Measurements from ENCODE around the gene PSMC3IP.

Gene PSMC3IP

GRCh38 chr17:42535155-42536047 is 42.1 kb downstream of the PSMC3IP start:
- no peak overlapping the region for H3K9ac ChIP-seq (ENCODE audit: insufficient read length)

DNA sequence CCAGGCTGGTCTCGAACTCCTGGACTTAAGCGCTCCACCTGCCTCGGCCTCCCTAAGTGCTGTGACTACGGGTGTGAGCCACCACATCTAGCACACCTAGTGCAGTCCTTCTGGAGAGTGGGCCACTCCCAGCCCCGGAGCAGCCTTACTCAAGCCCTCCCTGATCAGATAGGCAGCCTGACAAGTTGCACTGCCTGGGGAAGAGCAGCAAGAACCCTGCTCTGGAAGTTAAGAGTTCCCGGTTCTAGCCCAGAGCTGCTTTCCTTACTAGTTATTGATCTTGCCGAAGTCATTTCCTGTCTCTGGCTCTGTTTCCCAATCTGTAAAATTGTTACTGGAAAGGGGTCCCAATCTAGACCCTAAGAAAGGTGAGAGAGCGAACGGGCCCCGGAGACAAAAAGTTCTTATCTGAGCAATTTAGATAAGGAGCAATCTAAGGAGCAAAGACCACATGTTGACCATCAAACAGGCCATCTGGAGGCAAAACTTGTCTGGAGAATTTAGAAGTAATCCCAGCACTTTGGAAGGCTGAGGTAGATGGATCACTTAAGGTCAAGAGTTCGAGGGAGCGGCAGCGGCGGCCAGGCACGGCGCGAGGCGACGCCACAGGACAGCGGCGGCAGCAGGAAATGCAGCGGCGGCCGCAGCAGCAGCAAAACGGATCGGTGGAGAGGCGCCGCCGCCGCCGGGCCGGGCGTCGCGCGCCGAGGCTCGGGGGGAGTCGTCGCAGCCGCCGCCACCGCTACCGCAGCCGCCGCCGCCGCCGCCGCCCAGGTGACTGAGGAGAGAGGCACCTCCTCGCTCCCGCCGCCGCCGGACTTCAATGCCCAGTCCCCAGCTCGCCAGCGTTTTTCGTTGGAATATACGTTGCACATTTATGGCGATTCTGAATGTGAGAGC is 45.8 kb downstream of the PSMC3IP start:
- TF ChIP-seq POLR2AphosphoS5 (IDR thresholded peaks at IDR 0.05; ENCODE audit: borderline replicate concordance, low read depth, low read length), result no peak
- TF ChIP-seq FOXP2 (optimal IDR thresholded peaks at IDR 0.05; ENCODE audit: control extremely low read depth, extremely low read length, insufficient read depth), result no peak
- TF ChIP-seq EZH2 (IDR thresholded peaks at IDR 0.05), result no peak
- peak overlapping the region; percentile 74 for H3K4me3 ChIP-seq
- H3K27ac ChIP-seq, result no peak overlapping the region
- no peaks in the 10 kb centered on the region for H3K36me3 ChIP-seq (ENCODE audit: insufficient read depth, low read length)
- no peaks in the 10 kb centered on the region for H3K9me3 ChIP-seq (ENCODE audit: low read depth, low read length)
- no peak overlapping the region for H3K9ac ChIP-seq (ENCODE audit: insufficient read length)
- DNase-seq (ENCODE audit: low read depth, low spot score), result no peak

More at GRCh38 chr17:42535155-42536047, 42.1 kb downstream of the PSMC3IP start:
- Histone ChIP-seq H3K27ac (peak overlapping the region; percentile 27), H3K4me3 (peak overlapping the region; percentile 79), H3K36me3 (ENCODE audit: insufficient read depth, low read length) (0 out of 2 replicates have a peak, but pooled peaks cover 3% of the 10 kb centered on the region), H3K9me3 (ENCODE audit: low read depth, low read length) (no peaks in the 10 kb centered on the region)
- DNase-seq (ENCODE audit: low read depth, low spot score), result no peak
- TF ChIP-seq FOXP2 (optimal IDR thresholded peaks at IDR 0.05; ENCODE audit: control extremely low read depth, extremely low read length, insufficient read depth) (no peak), POLR2AphosphoS5 (IDR thresholded peaks at IDR 0.05; ENCODE audit: borderline replicate concordance, low read depth, low read length) (no peak), EZH2 (IDR thresholded peaks at IDR 0.05) (no peak)

GRCh38 chr17:42530952-42531454 is 46.5 kb downstream of the PSMC3IP start:
- DNase-seq (ENCODE audit: low read depth, low spot score), result no peak
- TF ChIP-seq FOXP2 (optimal IDR thresholded peaks at IDR 0.05; ENCODE audit: control extremely low read depth, extremely low read length, insufficient read depth) (no peak), EZH2 (IDR thresholded peaks at IDR 0.05) (no peak)
- no peak overlapping the region for H3K27ac ChIP-seq
- H3K36me3 ChIP-seq (ENCODE audit: insufficient read depth, low read length), result no peaks in the 10 kb centered on the region
- H3K9ac ChIP-seq (ENCODE audit: insufficient read length), result no peak overlapping the region
- H3K9me3 ChIP-seq (ENCODE audit: low read depth, low read length), result no peaks in the 10 kb centered on the region
- H3K4me3 ChIP-seq, result no peak overlapping the region

DNA sequence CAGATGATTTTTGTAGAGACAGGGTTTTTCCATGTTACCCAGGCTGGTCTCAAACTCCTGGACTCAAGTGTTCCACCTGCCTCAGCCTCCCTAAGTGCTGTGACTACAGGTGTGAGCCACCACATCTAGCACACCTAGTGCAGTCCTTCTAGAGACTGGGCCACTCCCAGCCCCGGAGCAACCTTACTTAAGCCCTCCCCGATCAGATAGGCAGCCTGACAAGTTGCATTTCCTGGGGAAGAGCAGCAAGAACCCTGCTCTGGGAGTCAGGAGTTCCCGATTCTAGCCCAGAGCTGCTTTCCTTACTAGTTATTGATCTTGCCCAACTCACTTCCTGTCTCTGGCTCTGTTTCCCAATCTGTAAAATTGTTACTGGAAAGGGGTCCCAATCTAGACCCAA is 48.5 kb downstream of the PSMC3IP start:
- H3K9me3 ChIP-seq (ENCODE audit: low read depth, low read length), result no peaks in the 10 kb centered on the region
- H3K4me3 ChIP-seq, result no peak overlapping the region
- DNase-seq (ENCODE audit: low read depth, low spot score), result no peak
- no peak overlapping the region for H3K9ac ChIP-seq (ENCODE audit: insufficient read length)
- TF ChIP-seq POLR2AphosphoS5 (IDR thresholded peaks at IDR 0.05; ENCODE audit: borderline replicate concordance, low read depth, low read length), result no peak
- TF ChIP-seq FOXP2 (optimal IDR thresholded peaks at IDR 0.05; ENCODE audit: control extremely low read depth, extremely low read length, insufficient read depth), result no peak
- H3K36me3 ChIP-seq (ENCODE audit: insufficient read depth, low read length), result no peaks in the 10 kb centered on the region
- H3K27ac ChIP-seq, result no peak overlapping the region

DNA sequence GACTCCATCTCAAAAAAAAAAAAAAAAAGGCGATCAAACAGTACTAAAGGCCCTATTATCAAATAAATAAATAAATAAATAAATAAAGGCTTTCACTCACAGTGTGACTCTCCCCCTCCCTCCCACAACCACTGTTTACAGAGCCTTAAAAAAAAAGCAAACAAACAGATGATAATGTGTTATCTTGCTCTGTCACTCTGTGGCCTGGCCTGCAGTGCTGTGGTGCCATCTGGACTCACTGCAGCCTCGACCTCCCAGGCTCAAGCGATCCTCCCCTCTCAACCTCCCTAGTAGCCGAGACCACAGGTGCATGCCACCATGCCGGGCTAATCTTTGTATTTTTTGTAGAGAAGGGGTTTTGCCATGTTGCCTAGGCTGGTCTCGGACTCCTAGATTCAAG is 49.6 kb downstream of the PSMC3IP start:
- Histone ChIP-seq H3K9ac (ENCODE audit: insufficient read length) (no peak overlapping the region), H3K27ac (no peak overlapping the region), H3K36me3 (ENCODE audit: insufficient read depth, low read length) (no peaks in the 10 kb centered on the region), H3K9me3 (ENCODE audit: low read depth, low read length) (no peaks in the 10 kb centered on the region), H3K4me3 (no peak overlapping the region)
- DNase-seq (ENCODE audit: low read depth, low spot score), result no peak
- no peak for TF ChIP-seq EZH2 (IDR thresholded peaks at IDR 0.05)
- no peak for TF ChIP-seq POLR2AphosphoS5 (IDR thresholded peaks at IDR 0.05; ENCODE audit: borderline replicate concordance, low read depth, low read length)
- no peak for TF ChIP-seq FOXP2 (optimal IDR thresholded peaks at IDR 0.05; ENCODE audit: control extremely low read depth, extremely low read length, insufficient read depth)

GRCh38 chr17:42526031-42526444 is 51.5 kb downstream of the PSMC3IP start:
- Histone ChIP-seq H3K9me3 (ENCODE audit: low read depth, low read length) (no peaks in the 10 kb centered on the region), H3K9ac (ENCODE audit: insufficient read length) (no peak overlapping the region), H3K36me3 (ENCODE audit: insufficient read depth, low read length) (no peaks in the 10 kb centered on the region), H3K4me3 (no peak overlapping the region), H3K27ac (no peak overlapping the region)
- DNase-seq (ENCODE audit: low read depth, low spot score), result no peak
- no peak for TF ChIP-seq EZH2 (IDR thresholded peaks at IDR 0.05)
- no peak for TF ChIP-seq POLR2AphosphoS5 (IDR thresholded peaks at IDR 0.05; ENCODE audit: borderline replicate concordance, low read depth, low read length)
- no peak for TF ChIP-seq FOXP2 (optimal IDR thresholded peaks at IDR 0.05; ENCODE audit: control extremely low read depth, extremely low read length, insufficient read depth)

- Histone ChIP-seq H3K9ac (ENCODE audit: insufficient read length) (no peak overlapping the region), H3K36me3 (ENCODE audit: insufficient read depth, low read length) (no peaks in the 10 kb centered on the region), H3K9me3 (ENCODE audit: low read depth, low read length) (no peaks in the 10 kb centered on the region), H3K4me3 (no peak overlapping the region), H3K27ac (no peak overlapping the region)
- no peak for DNase-seq (ENCODE audit: low read depth, low spot score)
- TF ChIP-seq EZH2 (IDR thresholded peaks at IDR 0.05) (no peak), FOXP2 (optimal IDR thresholded peaks at IDR 0.05; ENCODE audit: control extremely low read depth, extremely low read length, insufficient read depth) (no peak), POLR2AphosphoS5 (IDR thresholded peaks at IDR 0.05; ENCODE audit: borderline replicate concordance, low read depth, low read length) (no peak)
These were observed 52.3 kb downstream of the PSMC3IP start for GRCh38 chr17:42525221-42525620.

- Histone ChIP-seq H3K27ac (no peak overlapping the region), H3K9me3 (ENCODE audit: low read depth, low read length) (no peaks in the 10 kb centered on the region), H3K36me3 (ENCODE audit: insufficient read depth, low read length) (no peaks in the 10 kb centered on the region), H3K9ac (ENCODE audit: insufficient read length) (no peak overlapping the region), H3K4me3 (no peak overlapping the region)
- no peak for DNase-seq (ENCODE audit: low read depth, low spot score)
- TF ChIP-seq FOXP2 (optimal IDR thresholded peaks at IDR 0.05; ENCODE audit: control extremely low read depth, extremely low read length, insufficient read depth), result no peak
- TF ChIP-seq EZH2 (IDR thresholded peaks at IDR 0.05), result no peak
- TF ChIP-seq POLR2AphosphoS5 (IDR thresholded peaks at IDR 0.05; ENCODE audit: borderline replicate concordance, low read depth, low read length), result no peak
These were observed 54.7 kb downstream of the PSMC3IP start for GRCh38 chr17:42522798-42523278.

Data from SK-N-MC (cell line).